Measurements from ENCODE around the gene TUBGCP3. TPM values are rescaled to one million over a fixed set of nuclear protein-coding genes. Genes with fewer than 3 reads are reported as not detected.

TUBGCP3 gene
- total RNA-seq, 1 donor, result 33.0 TPM

DNA sequence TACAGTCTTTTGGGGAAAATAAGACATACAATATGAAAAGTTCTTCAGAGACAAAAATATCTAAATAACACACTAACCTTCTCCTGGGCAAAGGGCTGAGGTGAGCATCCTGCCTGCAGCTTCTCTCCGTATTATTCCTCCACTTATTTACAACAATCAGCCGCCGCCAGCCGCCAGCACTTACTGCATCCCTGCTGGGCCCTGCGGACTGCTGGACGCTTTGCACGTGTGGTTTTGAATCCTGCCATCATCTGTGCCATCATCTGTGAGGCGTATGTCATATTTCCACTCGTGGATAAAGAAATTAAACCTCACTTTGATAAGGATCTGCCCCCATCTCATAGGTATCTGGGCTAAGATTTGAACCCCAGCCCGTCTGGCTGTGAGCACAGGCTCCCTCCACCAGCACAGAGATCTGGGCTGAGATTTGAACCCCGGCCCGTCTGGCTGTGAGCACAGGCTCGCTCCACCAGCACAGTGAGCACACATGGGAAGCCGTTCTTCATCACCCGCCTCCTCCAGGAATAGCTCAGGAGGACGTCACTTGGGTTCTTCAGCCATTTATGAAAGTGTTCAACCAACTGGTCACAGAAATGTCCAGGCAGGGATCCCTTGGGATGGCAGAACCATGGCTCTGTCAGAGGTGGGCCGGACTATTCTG is 35.2 kb upstream of the TUBGCP3 start:
- Histone ChIP-seq H3K27me3 (ENCODE audit: insufficient read depth, low read length) (no peaks in the 10 kb centered on the region), H3K4me1 (ENCODE audit: insufficient read depth, low read length) (no peaks in the 10 kb centered on the region), H3K4me3 (ENCODE audit: low read length) (no peak overlapping the region), H3K9me3 (ENCODE audit: low read depth, low read length) (no peaks in the 10 kb centered on the region)

DNA sequence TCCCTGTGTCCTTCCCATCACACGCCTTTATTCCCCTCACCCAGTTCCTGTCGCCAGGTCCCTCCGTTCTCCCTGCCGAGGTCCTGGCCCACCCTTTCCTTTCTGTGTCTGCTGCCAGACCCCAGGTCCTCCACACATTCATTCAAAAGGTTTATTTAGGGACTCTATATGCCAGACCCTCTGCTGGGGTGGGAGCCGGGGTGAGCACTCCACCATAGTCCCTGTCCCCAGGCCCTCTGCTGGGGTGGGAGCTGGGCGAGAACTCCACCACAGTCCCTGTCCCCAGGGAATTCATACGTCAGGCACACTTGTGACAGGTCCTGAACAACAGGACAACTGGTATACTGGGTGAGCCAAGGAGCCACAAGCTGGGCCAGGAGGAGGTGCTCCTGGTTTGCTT is 34.4 kb upstream of the TUBGCP3 start:
- Histone ChIP-seq H3K27me3 (ENCODE audit: insufficient read depth, low read length) (no peaks in the 10 kb centered on the region), H3K9me3 (ENCODE audit: low read depth, low read length) (no peaks in the 10 kb centered on the region), H3K4me1 (ENCODE audit: insufficient read depth, low read length) (no peaks in the 10 kb centered on the region), H3K4me3 (ENCODE audit: low read length) (no peak overlapping the region)

DNA sequence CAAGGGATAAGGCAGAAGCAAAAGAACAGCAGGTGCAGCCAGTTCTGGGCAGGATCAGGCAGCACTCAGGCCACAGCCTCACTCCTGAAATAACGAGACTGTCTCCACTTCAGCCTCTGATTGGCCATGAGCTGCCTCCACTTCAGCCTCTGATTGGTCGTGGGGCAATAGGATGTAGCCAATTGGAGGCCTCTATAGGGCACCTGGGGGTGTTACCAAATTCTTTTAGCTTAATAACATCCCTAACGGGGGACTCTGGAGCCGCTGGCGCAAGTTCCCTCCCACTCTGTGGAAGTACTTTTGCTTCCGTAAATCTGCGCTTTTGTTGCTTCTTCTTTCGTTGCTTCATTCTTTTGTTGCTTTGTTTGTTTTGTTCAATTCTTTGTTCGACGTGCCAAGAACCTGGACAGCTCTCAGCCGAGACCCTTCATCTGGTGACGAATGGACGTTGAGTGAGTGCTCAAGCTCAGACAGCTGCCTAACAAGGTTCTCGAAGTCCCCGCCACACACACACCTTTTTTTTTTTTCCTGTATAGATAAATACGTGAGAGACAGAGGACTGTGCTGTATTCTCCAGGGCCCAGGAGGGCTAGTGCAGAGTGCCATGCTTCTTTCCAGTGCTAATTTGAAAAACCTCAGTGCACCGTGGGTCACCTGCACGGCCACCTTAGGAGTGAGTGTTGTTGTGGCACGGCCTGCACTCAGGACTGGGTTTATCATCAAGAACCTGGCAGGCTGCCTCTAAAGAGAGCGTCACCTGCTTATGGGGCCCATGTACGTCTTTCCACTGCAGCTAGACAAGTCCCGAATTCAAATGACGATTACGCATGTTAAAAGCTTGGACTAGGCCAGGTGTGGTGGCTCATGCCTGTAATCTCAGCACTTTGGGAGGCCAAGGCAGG is 32.0 kb upstream of the TUBGCP3 start:
- Histone ChIP-seq H3K9me3 (ENCODE audit: low read depth, low read length) (no peaks in the 10 kb centered on the region), H3K27me3 (ENCODE audit: insufficient read depth, low read length) (no peaks in the 10 kb centered on the region), H3K4me3 (ENCODE audit: low read length) (no peak overlapping the region), H3K4me1 (ENCODE audit: insufficient read depth, low read length) (no peaks in the 10 kb centered on the region)

DNA sequence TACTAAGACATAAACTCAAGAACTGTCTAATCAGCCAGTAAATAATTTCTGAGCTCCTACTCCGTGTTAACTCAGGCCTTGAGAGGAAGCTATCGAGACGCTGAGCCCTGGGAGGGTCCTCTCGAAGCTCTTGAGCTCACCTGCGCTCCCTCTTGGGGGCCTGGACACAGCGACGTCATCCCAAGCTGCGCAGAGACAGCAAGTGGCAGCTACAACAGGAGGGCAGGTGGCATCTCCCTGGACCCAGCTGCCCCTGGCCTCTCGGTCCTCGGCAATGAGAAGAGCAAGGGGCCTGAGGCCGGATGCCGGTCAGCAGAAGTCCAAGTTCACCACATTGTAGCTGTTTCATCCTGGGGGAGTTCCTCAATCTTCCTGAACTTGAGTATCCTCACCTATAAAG is 30.5 kb upstream of the TUBGCP3 start:
- Histone ChIP-seq H3K4me3 (ENCODE audit: low read length) (no peak overlapping the region), H3K27me3 (ENCODE audit: insufficient read depth, low read length) (no peaks in the 10 kb centered on the region), H3K9me3 (ENCODE audit: low read depth, low read length) (no peaks in the 10 kb centered on the region)

DNA sequence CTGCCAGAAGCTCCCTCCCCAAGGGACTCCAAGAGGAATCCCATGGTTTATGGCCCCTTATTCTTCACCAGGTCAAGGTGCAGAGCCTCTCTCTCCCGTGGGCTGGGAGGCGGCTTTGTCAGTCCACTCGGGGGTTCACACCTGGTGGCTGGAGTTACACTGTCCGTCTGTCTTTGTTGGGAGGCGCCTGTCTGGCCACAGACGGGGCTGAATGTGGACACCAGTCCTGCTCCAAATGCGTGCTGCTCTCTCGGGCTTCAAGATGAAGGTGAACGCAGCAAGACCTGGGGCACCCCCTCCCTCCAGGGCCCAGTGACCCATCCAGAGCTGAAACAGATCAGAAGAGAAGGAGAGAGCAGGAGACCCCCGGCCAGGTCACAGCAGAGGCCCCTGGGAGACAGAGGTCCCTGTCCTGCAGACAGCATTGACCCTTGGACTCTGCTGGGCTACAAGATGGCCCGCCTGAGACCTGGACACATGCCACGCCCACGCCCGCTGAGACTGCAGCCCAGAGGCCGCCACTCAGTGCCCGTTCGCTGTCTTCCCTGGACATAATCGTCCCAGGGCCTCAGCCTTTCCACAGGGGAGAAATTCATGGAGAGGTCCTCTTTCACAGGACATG is 29.9 kb upstream of the TUBGCP3 start:
- Histone ChIP-seq H3K27me3 (ENCODE audit: insufficient read depth, low read length) (no peaks in the 10 kb centered on the region), H3K4me3 (ENCODE audit: low read length) (no peak overlapping the region), H3K4me1 (ENCODE audit: insufficient read depth, low read length) (no peaks in the 10 kb centered on the region), H3K9me3 (ENCODE audit: low read depth, low read length) (no peaks in the 10 kb centered on the region)

More for the DNA sequence above, 30.5 kb upstream of the TUBGCP3 start:
- H3K4me1 ChIP-seq (ENCODE audit: insufficient read depth, low read length), result no peaks in the 10 kb centered on the region

DNA sequence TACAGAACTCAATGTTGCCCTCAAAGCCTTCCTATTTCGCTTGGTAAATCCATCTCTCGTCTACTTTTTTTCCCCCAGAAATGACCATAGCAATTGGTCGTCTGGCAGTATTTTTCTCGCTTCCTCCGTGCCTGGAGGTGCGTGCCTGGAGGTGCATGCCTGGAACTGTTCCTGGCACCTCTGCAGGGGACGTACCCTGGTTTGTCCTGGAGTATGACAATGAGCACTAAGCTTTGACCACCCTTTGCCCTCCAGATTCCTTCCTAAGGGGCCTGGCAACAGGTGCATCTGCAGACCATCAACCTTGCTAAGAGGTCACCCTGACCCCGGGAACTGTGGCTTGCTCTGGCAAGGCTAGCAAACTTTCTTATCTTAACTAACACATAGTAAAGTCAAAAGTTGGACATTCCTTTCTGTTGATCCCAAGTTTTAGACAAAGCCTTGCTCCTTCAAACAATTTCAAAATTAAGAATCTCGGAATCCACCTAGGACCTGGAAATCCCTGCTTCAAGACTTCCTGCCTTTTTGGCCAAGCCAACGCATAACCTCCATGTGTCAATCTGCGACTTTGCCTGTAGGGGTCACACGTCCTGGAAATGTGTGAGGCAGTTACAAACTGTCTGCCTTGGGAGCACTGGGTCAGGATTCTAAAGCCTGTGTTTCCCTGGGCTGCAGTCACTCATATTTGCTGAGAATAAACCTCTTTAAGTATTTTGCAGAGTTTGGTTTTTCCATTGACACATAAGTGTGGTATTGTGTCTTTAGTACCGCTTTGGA is 28.8 kb upstream of the TUBGCP3 start:
- H3K4me1 ChIP-seq (ENCODE audit: insufficient read depth, low read length), result no peaks in the 10 kb centered on the region
- H3K4me3 ChIP-seq (ENCODE audit: low read length), result no peak overlapping the region
- no peaks in the 10 kb centered on the region for H3K9me3 ChIP-seq (ENCODE audit: low read depth, low read length)
- H3K27me3 ChIP-seq (ENCODE audit: insufficient read depth, low read length), result no peaks in the 10 kb centered on the region

DNA sequence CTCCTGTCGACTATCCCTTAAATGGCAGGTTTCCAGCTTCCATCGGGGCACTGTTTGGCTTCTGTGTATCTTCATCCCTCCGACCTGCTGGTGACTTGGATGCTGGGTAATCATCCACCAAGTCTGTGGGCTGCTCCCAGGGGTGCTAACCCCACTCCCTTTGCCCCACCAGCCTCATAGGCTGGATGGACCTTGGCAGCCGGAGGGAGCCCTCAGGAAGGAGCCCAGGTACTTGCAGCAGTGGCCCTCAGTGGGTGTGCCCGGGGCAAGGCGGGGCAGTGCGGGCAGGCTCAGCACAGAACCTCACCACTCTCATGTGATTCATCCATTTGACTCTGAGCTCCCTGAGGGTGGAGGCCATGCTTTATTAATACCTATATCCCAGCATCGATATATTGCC is 27.4 kb upstream of the TUBGCP3 start:
- H3K4me1 ChIP-seq (ENCODE audit: insufficient read depth, low read length), result no peaks in the 10 kb centered on the region
- H3K27me3 ChIP-seq (ENCODE audit: insufficient read depth, low read length), result no peaks in the 10 kb centered on the region

DNA sequence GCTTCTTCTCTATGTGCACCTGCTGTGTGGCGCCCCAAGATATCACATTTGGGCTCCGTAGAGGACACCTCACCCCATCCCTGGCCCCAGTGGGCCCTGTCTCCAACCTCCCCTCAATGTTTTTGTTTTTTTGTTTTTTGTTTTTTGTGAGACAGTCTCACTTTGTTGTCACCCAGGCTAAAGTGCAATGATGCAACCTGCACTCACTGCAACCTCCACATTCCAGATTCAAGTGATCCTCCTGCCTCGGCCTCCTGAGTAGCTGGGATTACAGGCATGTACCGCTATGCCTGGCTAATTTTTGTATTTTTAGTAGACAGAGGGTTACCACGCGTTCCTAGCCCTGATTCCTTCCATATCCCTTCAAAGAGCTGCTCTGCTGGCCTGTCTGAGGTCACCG is 26.9 kb upstream of the TUBGCP3 start:
- no peaks in the 10 kb centered on the region for H3K4me1 ChIP-seq (ENCODE audit: insufficient read depth, low read length)
- H3K4me3 ChIP-seq (ENCODE audit: low read length), result no peak overlapping the region
- no peaks in the 10 kb centered on the region for H3K27me3 ChIP-seq (ENCODE audit: insufficient read depth, low read length)
- no peaks in the 10 kb centered on the region for H3K9me3 ChIP-seq (ENCODE audit: low read depth, low read length)

More for the DNA sequence above, 27.4 kb upstream of the TUBGCP3 start:
- no peak overlapping the region for H3K4me3 ChIP-seq (ENCODE audit: low read length)
- no peaks in the 10 kb centered on the region for H3K9me3 ChIP-seq (ENCODE audit: low read depth, low read length)

DNA sequence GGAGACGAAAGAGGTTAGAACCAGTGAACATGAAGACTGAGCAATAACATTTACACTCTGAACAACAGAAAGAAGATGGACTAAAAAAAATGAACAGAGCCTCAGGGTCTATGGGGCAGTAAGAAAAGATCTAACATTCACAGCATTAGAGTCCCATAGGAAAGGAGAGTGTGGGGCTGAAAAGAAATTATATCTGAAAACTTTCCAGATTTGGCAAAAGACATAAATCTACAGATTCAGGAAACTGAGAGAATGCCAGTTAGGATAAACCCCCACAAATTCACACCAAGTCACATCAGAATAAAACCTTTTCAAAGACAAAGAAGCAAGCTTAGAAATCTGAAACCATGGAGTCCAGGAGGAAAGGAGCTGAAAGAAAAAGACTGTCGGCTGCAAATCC is 20.3 kb upstream of the TUBGCP3 start:
- peaks cover 3% of the 10 kb centered on the region for H3K4me1 ChIP-seq (ENCODE audit: insufficient read depth, low read length)
- no peak overlapping the region for H3K4me3 ChIP-seq (ENCODE audit: low read length)
- peaks cover 11% of the 10 kb centered on the region for H3K27me3 ChIP-seq (ENCODE audit: insufficient read depth, low read length)
- no peaks in the 10 kb centered on the region for H3K9me3 ChIP-seq (ENCODE audit: low read depth, low read length)

DNA sequence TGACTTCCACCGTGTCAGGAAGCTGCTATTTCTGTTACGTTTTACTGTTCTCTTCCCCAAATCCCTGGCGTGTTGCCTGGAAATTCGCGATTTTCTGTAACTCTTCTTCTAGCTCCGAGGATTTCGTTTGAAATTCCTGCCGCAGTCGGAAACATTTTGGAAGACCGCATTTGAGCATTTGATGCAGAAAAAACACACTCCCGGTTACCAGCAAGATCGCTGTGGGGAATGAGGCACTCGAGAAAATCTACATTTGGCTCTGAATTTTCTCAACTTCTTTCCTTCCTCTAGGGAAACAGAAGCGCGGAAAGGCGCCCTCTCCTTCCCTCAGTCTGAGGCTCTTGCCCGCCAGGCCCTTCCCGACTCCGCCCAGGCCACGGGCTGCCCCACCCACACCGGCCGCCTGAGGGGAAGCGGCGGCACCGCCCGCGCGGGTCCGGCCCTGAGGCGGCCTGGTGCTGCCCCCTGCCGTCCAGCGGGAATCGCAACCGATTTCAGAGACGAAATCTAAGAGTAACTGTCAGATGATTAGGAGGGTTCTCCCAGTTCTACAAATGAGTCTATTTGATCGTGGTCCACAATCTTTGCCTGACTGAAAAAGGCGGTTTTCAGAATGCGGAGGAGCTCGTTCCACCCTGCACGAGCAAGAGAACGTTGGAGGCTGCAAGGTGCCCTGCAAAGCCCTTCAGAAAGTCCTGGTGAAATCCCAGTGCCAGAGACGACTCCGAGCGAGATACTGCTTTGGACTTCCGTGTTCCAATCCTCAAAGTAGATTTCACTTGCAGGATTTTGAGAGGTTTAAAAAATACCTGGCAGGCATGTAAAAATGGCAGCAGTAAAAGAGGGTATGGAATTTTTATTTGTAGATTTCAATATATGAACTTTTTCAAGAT is 18.4 kb upstream of the TUBGCP3 start:
- peaks cover 11% of the 10 kb centered on the region for H3K27me3 ChIP-seq (ENCODE audit: insufficient read depth, low read length)
- no peaks in the 10 kb centered on the region for H3K9me3 ChIP-seq (ENCODE audit: low read depth, low read length)
- peak overlapping the region; percentile 19 for H3K4me3 ChIP-seq (ENCODE audit: low read length)
- peaks cover 3% of the 10 kb centered on the region for H3K4me1 ChIP-seq (ENCODE audit: insufficient read depth, low read length)

DNA sequence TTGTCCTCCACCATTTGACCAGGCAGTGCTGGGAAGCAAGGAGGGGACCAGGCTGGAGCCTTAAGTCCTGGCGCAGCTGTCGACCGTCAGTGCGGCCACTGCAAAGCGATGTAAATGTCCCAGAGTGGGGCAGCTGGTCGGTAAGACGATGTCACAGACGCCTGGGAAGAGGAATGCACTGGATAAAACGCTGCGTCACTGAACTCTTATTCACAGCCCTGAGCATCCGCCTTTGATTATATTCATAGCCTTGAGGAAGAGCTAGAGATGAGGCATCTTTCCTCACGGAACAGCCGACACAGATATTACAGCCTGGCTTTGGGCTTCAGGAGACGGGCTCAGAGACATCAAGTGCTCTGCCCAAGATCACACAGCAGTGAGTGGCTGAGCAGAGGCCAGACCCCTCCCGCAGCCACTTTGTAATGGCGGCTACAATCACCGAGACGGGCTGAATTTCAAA is 17.6 kb upstream of the TUBGCP3 start:
- Histone ChIP-seq H3K27me3 (ENCODE audit: insufficient read depth, low read length) (peaks cover 11% of the 10 kb centered on the region), H3K9me3 (ENCODE audit: low read depth, low read length) (no peaks in the 10 kb centered on the region), H3K4me3 (ENCODE audit: low read length) (no peak overlapping the region), H3K4me1 (ENCODE audit: insufficient read depth, low read length) (peaks cover 3% of the 10 kb centered on the region)

DNA sequence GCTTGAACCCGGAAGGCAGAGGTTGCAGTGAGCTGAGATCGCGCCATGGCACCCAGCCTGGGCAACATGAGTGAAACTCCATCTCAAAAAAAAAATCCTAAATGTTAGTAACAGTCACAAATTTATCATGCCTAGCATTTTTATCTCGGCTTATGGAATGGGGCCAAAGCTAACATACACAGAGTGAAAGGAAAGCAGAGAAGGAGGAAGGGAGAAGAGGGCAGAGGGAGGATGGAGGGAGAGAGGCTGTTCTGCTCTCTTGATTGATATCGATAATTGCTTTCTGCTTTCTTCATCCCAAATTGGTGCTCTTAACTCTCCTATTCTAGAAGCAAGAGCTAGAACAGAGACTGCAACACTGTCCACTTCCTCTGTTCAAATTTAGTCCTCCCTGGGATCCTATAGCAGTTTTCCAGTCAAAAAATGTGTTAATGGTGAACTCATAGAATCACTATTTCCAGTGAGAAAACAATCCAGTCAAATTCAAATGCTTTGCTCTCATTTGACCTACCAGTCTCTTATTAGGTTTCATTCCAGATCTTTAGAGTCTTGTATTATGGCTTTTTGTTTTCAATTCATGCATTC is 15.8 kb upstream of the TUBGCP3 start:
- Histone ChIP-seq H3K27me3 (ENCODE audit: insufficient read depth, low read length) (peaks cover 11% of the 10 kb centered on the region), H3K9me3 (ENCODE audit: low read depth, low read length) (no peaks in the 10 kb centered on the region)

DNA sequence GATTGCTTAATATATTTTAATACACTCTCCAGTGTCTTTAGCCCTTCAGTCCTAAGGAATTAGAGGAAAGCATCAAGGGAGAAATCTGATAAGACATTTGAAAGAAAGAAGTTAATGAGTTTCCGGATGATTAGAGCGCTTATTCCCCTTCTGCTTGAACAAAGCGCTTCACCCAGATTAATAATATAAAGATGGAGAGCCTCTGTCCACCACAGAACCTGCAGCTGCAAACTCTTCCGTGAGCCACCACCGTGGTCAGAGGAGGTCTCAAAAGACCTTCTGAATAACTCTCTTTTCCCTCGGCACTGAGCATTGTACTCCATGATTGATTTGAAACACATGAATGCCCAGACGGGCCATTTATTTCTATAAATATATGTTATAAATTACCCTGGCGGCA is 14.2 kb upstream of the TUBGCP3 start:
- H3K27me3 ChIP-seq (ENCODE audit: insufficient read depth, low read length), result no peaks in the 10 kb centered on the region
- H3K4me1 ChIP-seq (ENCODE audit: insufficient read depth, low read length), result peaks cover 3% of the 10 kb centered on the region
- H3K4me3 ChIP-seq (ENCODE audit: low read length), result no peak overlapping the region

More for the DNA sequence above, 15.8 kb upstream of the TUBGCP3 start:
- H3K4me3 ChIP-seq (ENCODE audit: low read length), result no peak overlapping the region
- H3K4me1 ChIP-seq (ENCODE audit: insufficient read depth, low read length), result peaks cover 3% of the 10 kb centered on the region

DNA sequence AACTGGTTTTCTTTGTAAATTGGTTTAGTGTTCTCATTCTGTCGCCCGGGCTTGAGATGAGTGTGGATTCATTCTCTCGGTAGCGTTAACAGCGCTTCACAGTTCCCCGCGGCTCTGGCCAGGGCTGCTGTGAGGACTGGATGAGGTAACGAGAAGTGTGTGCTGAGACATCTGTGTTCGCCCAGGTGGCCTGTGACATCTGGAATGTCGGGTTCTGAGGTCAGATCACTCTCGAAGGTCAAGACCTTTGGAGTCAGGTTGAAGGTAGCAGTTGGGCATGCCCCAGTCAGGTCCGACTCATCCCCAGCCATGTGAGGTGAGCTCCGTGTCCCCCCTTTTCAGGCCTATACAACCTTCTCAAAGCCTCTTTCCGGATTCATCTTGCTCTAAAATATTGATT is 13.4 kb upstream of the TUBGCP3 start:
- Histone ChIP-seq H3K4me1 (ENCODE audit: insufficient read depth, low read length) (peaks cover 3% of the 10 kb centered on the region), H3K9me3 (ENCODE audit: low read depth, low read length) (no peaks in the 10 kb centered on the region), H3K4me3 (ENCODE audit: low read length) (no peak overlapping the region), H3K27me3 (ENCODE audit: insufficient read depth, low read length) (no peaks in the 10 kb centered on the region)

More for the DNA sequence above, 14.2 kb upstream of the TUBGCP3 start:
- H3K9me3 ChIP-seq (ENCODE audit: low read depth, low read length), result no peaks in the 10 kb centered on the region
